Measurements from ENCODE around the gene SPRED2. TPM values are rescaled to one million over a fixed set of nuclear protein-coding genes. Genes with fewer than 3 reads are reported as not detected.
A peak's percentile ranks its signal among the peaks of the same experiment; 100 is the strongest.

The SPRED2 gene
- total and polyA plus RNA-seq, 12 donors = 10.2 to 20.7 (median 17.0) TPM

GRCh38 chr2:65392609-65393008 lies 39.8 kb downstream of the SPRED2 start:
- Histone ChIP-seq H3K4me3 (no peak overlapping the region), H3K27me3 (no peaks in the 10 kb centered on the region), H3K9me3 (no peaks in the 10 kb centered on the region), H3K36me3 (no peaks in the 10 kb centered on the region), H3K4me1 (peaks cover 17 to 85% (median 57%) of the 10 kb centered on the region in 9 donors), H3K27ac (no peak overlapping the region)
- no peak for ATAC-seq
- WGBS, 2 donors = 81 to 84% methylated on average over 5 of the region's 5 CpGs
- DNase-seq = no peak
- no peak for TF ChIP-seq CTCF (IDR thresholded peaks at IDR 0.05)
- intact Hi-C loops (cut with DNase I) = no loop called here

GRCh38 chr2:65390134-65390533 lies 42.3 kb downstream of the SPRED2 start:
- H3K9me3 ChIP-seq = no peaks in the 10 kb centered on the region
- 54 to 59% methylated on average over 6 of the region's 6 CpGs for WGBS, 2 donors
- H3K27ac ChIP-seq = no peak overlapping the region
- DNase-seq (no peak), ATAC-seq (peak in 3 of 8 donors; percentile 24 to 41 (median 39))
- no peak overlapping the region for H3K4me3 ChIP-seq
- intact Hi-C loops (cut with DNase I) = no loop called here
- H3K4me1 ChIP-seq = peaks cover 2 to 80% (median 43%) of the 10 kb centered on the region in 9 donors
- no peaks in the 10 kb centered on the region for H3K36me3 ChIP-seq
- TF ChIP-seq CTCF (IDR thresholded peaks at IDR 0.05) = no peak
- no peaks in the 10 kb centered on the region for H3K27me3 ChIP-seq

GRCh38 chr2:65389476-65389875 lies 42.9 kb downstream of the SPRED2 start:
- no peak overlapping the region for H3K27ac ChIP-seq
- no peak for TF ChIP-seq CTCF (IDR thresholded peaks at IDR 0.05)
- intact Hi-C loops (cut with DNase I) = no loop called here
- H3K4me3 ChIP-seq = no peak overlapping the region
- DNase-seq (no peak), ATAC-seq (no peak)
- 65 to 67% methylated on average over 1 of the region's 1 CpG for WGBS, 2 donors
- peaks cover 4 to 80% (median 43%) of the 10 kb centered on the region in 9 donors for H3K4me1 ChIP-seq
- no peaks in the 10 kb centered on the region for H3K36me3 ChIP-seq
- no peaks in the 10 kb centered on the region for H3K9me3 ChIP-seq
- no peaks in the 10 kb centered on the region for H3K27me3 ChIP-seq

GRCh38 chr2:65388596-65389390 lies 43.6 kb downstream of the SPRED2 start:
- H3K9me3 ChIP-seq = no peaks in the 10 kb centered on the region
- no peak overlapping the region for H3K4me3 ChIP-seq
- TF ChIP-seq CTCF (IDR thresholded peaks at IDR 0.05) = no peak
- intact Hi-C loops (cut with DNase I) = no loop called here
- no peak for DNase-seq
- peak overlapping the region in 1 of 10 donors; percentile 5 for H3K27ac ChIP-seq
- H3K4me1 ChIP-seq = peaks cover 5 to 80% (median 49%) of the 10 kb centered on the region in 9 donors
- H3K27me3 ChIP-seq = no peaks in the 10 kb centered on the region
- ATAC-seq = peak in 2 of 8 donors; percentile 18 to 56
- no peaks in the 10 kb centered on the region for H3K36me3 ChIP-seq
- 75 to 83% methylated on average over 3 of the region's 3 CpGs for WGBS, 2 donors
